NCI-H1436 treated with DMSO at 0.1 percent for 48 hours (cell line): Measurements from ENCODE around the gene TASL.
"Not testable (repeated sequence)": the region's sequence is repeated elsewhere in the genome, so short reads cannot be mapped to it uniquely, and the experiment has no call there.

ENCODE experiments used
- DNase-seq: peaks from one replicate; lab custom pipeline; 2025; lab: John Stamatoyannopoulos, UW

Gene TASL

GRCh38 chrX:30577362-30577991 is at the start of gene TASL:
Gene TASL, minus strand, starts transcription at chrX:30577766. Its CDS starts 17,411 bp downstream, at chrX:30560355.
- no peak for DNase-seq

GRCh38 chrX:30626402-30626801 is 48.8 kb upstream of the TASL start:
- DNase-seq = no peak

- no peak for DNase-seq
Measured at GRCh38 chrX:30622361-30622760, 44.8 kb upstream of the TASL start.

GRCh38 chrX:30620980-30621618 is 43.5 kb upstream of the TASL start:
- DNase-seq = no peak

- DNase-seq = no peak
Measured at GRCh38 chrX:30620125-30620524, 42.6 kb upstream of the TASL start.

- DNase-seq = no peak
Measured at GRCh38 chrX:30618160-30618765, 40.7 kb upstream of the TASL start.

GRCh38 chrX:30615229-30615628 is 37.7 kb upstream of the TASL start:
- no peak for DNase-seq

GRCh38 chrX:30613721-30614120 is 36.2 kb upstream of the TASL start:
- no peak for DNase-seq

- DNase-seq = no peak
Measured at GRCh38 chrX:30612250-30612655, 34.7 kb upstream of the TASL start.

- DNase-seq = no peak
Measured at GRCh38 chrX:30610026-30610425, 32.5 kb upstream of the TASL start.

- no peak for DNase-seq
Measured at GRCh38 chrX:30607155-30607554, 29.6 kb upstream of the TASL start.

- DNase-seq = not testable (repeated sequence)
Measured at GRCh38 chrX:30600269-30601176, 23.0 kb upstream of the TASL start.

GRCh38 chrX:30597216-30598012 is 19.8 kb upstream of the TASL start:
- DNase-seq = no peak

- no peak for DNase-seq
Measured at GRCh38 chrX:30593440-30594200, 16.1 kb upstream of the TASL start.

GRCh38 chrX:30592831-30593230 is 15.3 kb upstream of the TASL start:
- no peak for DNase-seq

- DNase-seq = no peak
Measured at GRCh38 chrX:30590368-30590767, 12.8 kb upstream of the TASL start.

- DNase-seq = no peak
Measured at GRCh38 chrX:30589146-30589888, 11.8 kb upstream of the TASL start.

- no peak for DNase-seq
Measured at GRCh38 chrX:30586516-30586915, 8.9 kb upstream of the TASL start.

GRCh38 chrX:30582664-30583063 is 5.1 kb upstream of the TASL start:
- no peak for DNase-seq

GRCh38 chrX:30580641-30581040 is 3.1 kb upstream of the TASL start:
- DNase-seq = no peak
